PC-9 (cell line): ENCODE data around the gene TMEM237. TPM values are rescaled to one million over a fixed set of nuclear protein-coding genes. Genes with fewer than 3 reads are reported as not detected.

Experiments used
- BruUV-seq: library from RNA; stranded (reverse); fragments of 400-500 nt; replicated peaks from 2 replicates; lab custom pipeline; 2021; lab: Mats Ljungman, UMichigan
- CTCF ChIA-PET: fragments of 300-600 bp; sonication (Branson Sonifier 250); formaldehyde crosslinking; loops from one replicate; lab custom pipeline; 2022; ENCODE audit warnings: antibody characterized with exemption; lab: Charles Lee
- POLR2A ChIA-PET: fragments of 300-600 bp; sonication (Branson Sonifier 250); formaldehyde crosslinking; loops from one replicate; lab custom pipeline; 2022; ENCODE audit warnings: antibody characterized with exemption; ENCODE audit not compliant: unreplicated experiment; lab: Charles Lee
- DNase-seq, 2 experiments: peaks; one replicate each; pipeline versions ENCODE4 v3.0.0 to v3.0.0-alpha.2; 2015 to 2022; ENCODE audit warnings: mixed read lengths in 1 of 2
- H2AFZ ChIP-seq: fragments of 200-600 bp; sonication (generic); 2 replicates; pipeline ENCODE4 v1.8.1; 2017; ENCODE audit warnings: antibody characterized with exemption
- H3F3A ChIP-seq: fragments of 200-600 bp; sonication (generic); 2 replicates; pipeline ENCODE4 v1.8.1; 2017; ENCODE audit warnings: antibody characterized with exemption, mild to moderate bottlenecking, low read depth; ENCODE audit not compliant: insufficient read depth
- H3K27ac ChIP-seq: fragments of 200-600 bp; sonication (generic); 2 replicates; pipeline ENCODE4 v1.6.1; 2016; ENCODE audit warnings: mixed run types
- H3K27me3 ChIP-seq: fragments of 200-600 bp; sonication (generic); 2 replicates; pipeline ENCODE4 v1.6.1; 2016; ENCODE audit warnings: low read depth, mixed run types; ENCODE audit not compliant: insufficient read depth
- H3K36me3 ChIP-seq: fragments of 200-600 bp; sonication (generic); 2 replicates; pipeline ENCODE4 v1.6.1; 2016; ENCODE audit warnings: low read depth, mixed run types
- H3K4me1 ChIP-seq: fragments of 200-600 bp; sonication (generic); replicated peaks from 2 replicates; pipeline ENCODE4 v1.6.1; 2016; ENCODE audit warnings: mixed run types; ENCODE audit not compliant: insufficient read depth
- H3K4me2 ChIP-seq: fragments of 200-600 bp; sonication (generic); 2 replicates; pipeline ENCODE4 v1.6.1; 2017; ENCODE audit warnings: mixed run types
- H3K4me3 ChIP-seq: fragments of 200-600 bp; sonication (generic); 2 replicates; pipeline ENCODE4 v1.6.1; 2016; ENCODE audit warnings: mixed run types
- H3K79me2 ChIP-seq: fragments of 200-600 bp; sonication (generic); 2 replicates; pipeline ENCODE4 v1.6.1; 2017; ENCODE audit warnings: low read depth, mixed run types
- H3K9me2 ChIP-seq: fragments of 200-600 bp; sonication (generic); 2 replicates; pipeline ENCODE4 v1.8.1; 2017; ENCODE audit warnings: mild to moderate bottlenecking; ENCODE audit not compliant: insufficient read depth
- H3K9me3 ChIP-seq: fragments of 200-600 bp; sonication (generic); 2 replicates; pipeline ENCODE4 v1.8.1; 2016; ENCODE audit warnings: low read depth; ENCODE audit not compliant: insufficient read depth
- H4K20me1 ChIP-seq: fragments of 200-600 bp; sonication (generic); 2 replicates; pipeline ENCODE4 v1.8.1; 2017; ENCODE audit not compliant: insufficient read depth
- EZH2 ChIP-seq: fragments of 200-600 bp; sonication (generic); IDR thresholded peaks from 2 replicates; pipeline ENCODE4 v1.8.0; 2017; ENCODE audit warnings: antibody characterized with exemption, low read depth
- intact Hi-C: fragments of 100-400 bp; cut with micrococcal nuclease; formaldehyde crosslinking; loops from one replicate; pipeline ENCODE4 v1.10.0; 2022; ENCODE audit not compliant: unreplicated experiment
- total RNA-seq: library from RNA; stranded (reverse); gene quantifications from 2 replicates; pipeline ENCODE4 v1.2.3, GENCODE V29; 2021
- TF ChIP-seq, protein P1 (sequence below): fragments of 200-600 bp; sonication (generic); conservative IDR thresholded peaks from 2 replicates; pipeline ENCODE4 v1.6.1; 2017; ENCODE audit warnings: mixed run types, antibody characterized with exemption, mild to moderate bottlenecking, moderate library complexity

Gene TMEM237
- total RNA-seq, 1 experiment from 2014 or later = 24.5 TPM

DNA sequence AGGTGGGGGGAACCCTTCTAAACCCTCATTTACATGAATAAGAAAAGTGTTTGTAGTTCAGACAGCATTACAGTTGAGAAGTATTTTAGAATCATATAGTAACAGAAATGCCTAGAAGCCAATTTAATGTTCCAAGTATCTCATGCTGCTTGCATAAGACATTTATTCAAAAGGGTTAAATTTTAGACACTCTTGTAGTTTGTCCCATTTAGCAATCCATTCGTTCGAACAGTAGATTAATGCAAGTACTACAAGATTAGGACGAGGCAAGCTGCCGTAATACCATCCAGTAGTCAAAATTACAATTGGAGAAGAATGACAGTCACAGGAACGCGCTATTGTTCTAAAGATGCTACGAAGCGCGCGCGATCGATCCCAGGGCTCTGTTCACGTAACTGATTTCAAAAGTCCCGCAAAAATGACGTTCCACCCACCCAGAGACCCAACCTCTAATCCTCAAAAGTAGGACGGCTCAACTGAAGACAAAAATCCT is 1.2 kb downstream of the TMEM237 start:
- BruUV-seq = TSS peak; percentile 50
- H4K20me1 ChIP-seq = no peaks in the 10 kb centered on the region
- DNase-seq = no peak
- no peaks in the 10 kb centered on the region for H3K9me3 ChIP-seq
- TF ChIP-seq, protein P1, sequence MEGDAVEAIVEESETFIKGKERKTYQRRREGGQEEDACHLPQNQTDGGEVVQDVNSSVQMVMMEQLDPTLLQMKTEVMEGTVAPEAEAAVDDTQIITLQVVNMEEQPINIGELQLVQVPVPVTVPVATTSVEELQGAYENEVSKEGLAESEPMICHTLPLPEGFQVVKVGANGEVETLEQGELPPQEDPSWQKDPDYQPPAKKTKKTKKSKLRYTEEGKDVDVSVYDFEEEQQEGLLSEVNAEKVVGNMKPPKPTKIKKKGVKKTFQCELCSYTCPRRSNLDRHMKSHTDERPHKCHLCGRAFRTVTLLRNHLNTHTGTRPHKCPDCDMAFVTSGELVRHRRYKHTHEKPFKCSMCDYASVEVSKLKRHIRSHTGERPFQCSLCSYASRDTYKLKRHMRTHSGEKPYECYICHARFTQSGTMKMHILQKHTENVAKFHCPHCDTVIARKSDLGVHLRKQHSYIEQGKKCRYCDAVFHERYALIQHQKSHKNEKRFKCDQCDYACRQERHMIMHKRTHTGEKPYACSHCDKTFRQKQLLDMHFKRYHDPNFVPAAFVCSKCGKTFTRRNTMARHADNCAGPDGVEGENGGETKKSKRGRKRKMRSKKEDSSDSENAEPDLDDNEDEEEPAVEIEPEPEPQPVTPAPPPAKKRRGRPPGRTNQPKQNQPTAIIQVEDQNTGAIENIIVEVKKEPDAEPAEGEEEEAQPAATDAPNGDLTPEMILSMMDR = no peak
- no peak for TF ChIP-seq EZH2
- H3K4me1 ChIP-seq = peaks cover 11% of the 10 kb centered on the region; the same call in 1 of the 2 replicates
- peak overlapping the region; percentile 80 for H3K4me3 ChIP-seq
- H3K4me2 ChIP-seq = peak overlapping the region; percentile 94
- H3K79me2 ChIP-seq = peaks cover 6% of the 10 kb centered on the region
- no peaks in the 10 kb centered on the region for H3F3A ChIP-seq
- H3K27me3 ChIP-seq = no peaks in the 10 kb centered on the region
- POLR2A ChIA-PET = no interaction called here
- peak overlapping the region; percentile 73 for H3K27ac ChIP-seq
- CTCF ChIA-PET = interaction anchor here (0.6 kb wide), 1 partner anchor 284 kb away, joined by 4 read pairs; no protein-coding TSS in a partner anchor
- H3K9me2 ChIP-seq = no peaks in the 10 kb centered on the region
- H2AFZ ChIP-seq = peak overlapping the region; percentile 99
- H3K36me3 ChIP-seq = no peaks in the 10 kb centered on the region
- intact Hi-C loops = loop anchor here (5.0 to 10.0 kb wide), 3 partner anchors 187 to 407 kb away; partner anchors contain the start of genes STRADB and TRAK2

DNA sequence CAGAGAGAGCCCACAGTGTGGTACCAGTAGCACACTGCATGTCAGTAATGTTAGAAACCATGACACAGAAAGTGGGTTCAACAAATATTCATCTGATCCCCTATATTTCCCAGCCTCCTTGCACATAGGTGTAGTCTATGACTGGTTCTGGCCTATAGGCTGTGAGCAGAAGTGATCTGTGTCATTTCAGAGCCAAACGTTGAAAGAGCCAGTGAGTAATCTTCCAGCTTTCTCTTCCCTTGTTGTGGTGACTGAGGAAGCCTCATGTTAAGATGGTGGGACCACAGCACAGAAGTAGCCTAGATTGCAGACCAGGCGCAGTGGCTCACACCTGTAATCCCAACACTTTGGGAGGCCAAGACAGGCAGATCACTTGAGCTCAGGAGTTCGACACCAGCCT is 4.1 kb downstream of the TMEM237 start:
- Histone ChIP-seq H3K27ac (no peak overlapping the region), H3K79me2 (peaks cover 6% of the 10 kb centered on the region), H3K27me3 (no peaks in the 10 kb centered on the region), H3K9me2 (no peaks in the 10 kb centered on the region), H4K20me1 (no peaks in the 10 kb centered on the region), H3K9me3 (no peaks in the 10 kb centered on the region), H3K4me1 (peaks cover 11% of the 10 kb centered on the region; the same call in 1 of the 2 replicates), H3K4me2 (no peak overlapping the region), H2AFZ (no peak overlapping the region), H3K4me3 (no peak overlapping the region), H3K36me3 (no peaks in the 10 kb centered on the region), H3F3A (no peaks in the 10 kb centered on the region)
- BruUV-seq = no TSS peak
- intact Hi-C loops = no loop called here
- POLR2A ChIA-PET = no interaction called here
- CTCF ChIA-PET = no interaction called here
- TF ChIP-seq EZH2 = no peak
- TF ChIP-seq, protein P1 = no peak
- DNase-seq = no peak

DNA sequence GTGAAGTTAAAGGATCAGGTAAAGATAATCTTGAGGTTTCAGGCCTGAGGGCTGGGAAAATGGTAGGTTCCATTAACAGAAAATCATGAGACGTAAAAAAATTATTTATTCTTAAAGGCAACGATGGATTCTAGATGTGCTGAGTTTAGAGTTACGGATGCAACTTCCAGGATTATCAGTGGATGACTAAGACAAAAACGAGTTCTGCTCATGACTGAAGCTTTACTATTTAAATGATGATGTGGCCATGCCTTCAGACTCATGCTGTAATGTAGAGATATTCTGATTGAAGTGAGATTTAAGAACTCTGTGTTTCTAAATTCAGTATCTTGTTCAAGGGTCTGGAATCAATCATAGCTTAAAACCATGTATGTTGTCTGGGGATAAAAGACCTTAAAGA is 5.0 kb downstream of the TMEM237 start:
- H3K4me3 ChIP-seq = no peak overlapping the region
- intact Hi-C loops = no loop called here
- CTCF ChIA-PET = no interaction called here
- H3F3A ChIP-seq = no peaks in the 10 kb centered on the region
- peaks cover 6% of the 10 kb centered on the region for H3K79me2 ChIP-seq
- no peaks in the 10 kb centered on the region for H3K9me3 ChIP-seq
- H3K27ac ChIP-seq = no peak overlapping the region
- no peaks in the 10 kb centered on the region for H3K36me3 ChIP-seq
- POLR2A ChIA-PET = no interaction called here
- no peaks in the 10 kb centered on the region for H3K27me3 ChIP-seq
- BruUV-seq = no TSS peak
- H3K4me1 ChIP-seq = peaks cover 5% of the 10 kb centered on the region; the same call in 1 of the 2 replicates
- H3K9me2 ChIP-seq = no peaks in the 10 kb centered on the region
- TF ChIP-seq, protein P1 = no peak
- no peak for TF ChIP-seq EZH2
- H3K4me2 ChIP-seq = no peak overlapping the region
- no peak overlapping the region for H2AFZ ChIP-seq
- H4K20me1 ChIP-seq = no peaks in the 10 kb centered on the region
- no peak for DNase-seq
